GM19023 (cell line): ENCODE data around the gene TRABD2A.
"Not testable (repeated sequence)": the region's sequence is repeated elsewhere in the genome, so short reads cannot be mapped to it uniquely, and the experiment has no call there.

Experiments used
- ATAC-seq: cut with Tn5 transposase; IDR thresholded peaks from one replicate; pipeline ENCODE4 v1.9.1; 2021; ENCODE audit warnings: mild to moderate bottlenecking, moderate library complexity; ENCODE audit not compliant: unreplicated experiment

TRABD2A gene, protein sequence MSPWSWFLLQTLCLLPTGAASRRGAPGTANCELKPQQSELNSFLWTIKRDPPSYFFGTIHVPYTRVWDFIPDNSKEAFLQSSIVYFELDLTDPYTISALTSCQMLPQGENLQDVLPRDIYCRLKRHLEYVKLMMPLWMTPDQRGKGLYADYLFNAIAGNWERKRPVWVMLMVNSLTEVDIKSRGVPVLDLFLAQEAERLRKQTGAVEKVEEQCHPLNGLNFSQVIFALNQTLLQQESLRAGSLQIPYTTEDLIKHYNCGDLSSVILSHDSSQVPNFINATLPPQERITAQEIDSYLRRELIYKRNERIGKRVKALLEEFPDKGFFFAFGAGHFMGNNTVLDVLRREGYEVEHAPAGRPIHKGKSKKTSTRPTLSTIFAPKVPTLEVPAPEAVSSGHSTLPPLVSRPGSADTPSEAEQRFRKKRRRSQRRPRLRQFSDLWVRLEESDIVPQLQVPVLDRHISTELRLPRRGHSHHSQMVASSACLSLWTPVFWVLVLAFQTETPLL

GRCh38 chr2:84880645-84881521 lies at the start of gene TRABD2A:
TSS of gene TRABD2A (minus strand) at chr2:84881084. CDS start at chr2:84881039, 45 bp downstream.
- peak; percentile 21 for ATAC-seq

- no peak for ATAC-seq
Observed at GRCh38 chr2:84927275-84927627, 46.4 kb upstream of the TRABD2A start.

DNA sequence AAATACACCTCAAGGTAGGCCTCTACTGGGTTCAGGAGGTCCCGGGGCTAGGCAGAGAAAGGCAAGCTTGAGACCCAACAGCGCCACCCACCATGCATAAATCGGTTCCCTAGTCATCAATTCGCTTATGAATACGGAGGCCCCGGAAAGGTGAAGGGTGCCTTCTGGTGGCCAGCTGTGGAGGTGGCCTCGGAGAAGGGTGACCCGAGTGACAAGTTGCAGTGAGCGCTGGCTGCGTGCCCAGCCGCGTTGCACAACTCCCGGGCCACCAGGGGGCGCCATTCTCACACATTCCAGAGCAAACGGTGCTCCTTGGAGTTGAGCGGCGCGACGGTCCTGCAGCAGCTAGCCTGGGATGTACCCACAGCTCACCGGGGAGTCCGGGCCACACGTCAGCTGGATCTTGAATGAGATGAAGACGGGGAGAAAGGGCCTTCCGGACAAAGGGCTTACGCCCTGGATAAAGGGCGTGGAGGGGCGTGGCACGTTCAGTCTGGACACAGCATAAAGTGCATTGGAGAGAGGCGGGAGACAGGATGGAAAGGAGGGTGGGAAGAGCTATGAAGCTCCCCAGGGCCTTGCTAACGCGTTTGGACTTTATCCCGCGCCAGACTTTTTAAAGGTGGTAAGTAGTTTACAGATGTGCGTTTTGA lies 45.0 kb upstream of the TRABD2A start:
- peak; percentile 80 for ATAC-seq

- ATAC-seq = peak; percentile 1
Observed at GRCh38 chr2:84925336-84925723, 44.4 kb upstream of the TRABD2A start.

- ATAC-seq = peak; percentile 34
Observed at GRCh38 chr2:84924173-84925106, 43.6 kb upstream of the TRABD2A start.

DNA sequence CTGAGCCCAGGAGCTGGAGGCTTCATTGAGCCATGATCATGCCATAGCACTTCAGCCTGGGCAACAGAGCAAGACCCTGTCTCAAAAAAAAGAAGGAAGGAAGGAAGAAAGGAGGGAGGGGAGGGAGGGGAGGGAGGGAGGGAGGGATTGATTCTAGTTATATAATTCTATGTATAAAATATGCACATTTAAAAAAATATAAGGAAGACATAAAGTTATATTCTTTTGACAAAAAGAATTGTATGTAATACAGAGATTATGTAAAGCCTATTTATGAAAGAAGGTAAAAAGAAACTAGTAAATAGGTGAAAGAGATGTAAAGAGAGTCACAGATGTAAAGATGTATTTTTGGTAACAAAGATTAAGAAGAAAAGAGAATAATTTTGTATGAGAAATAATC lies 42.1 kb upstream of the TRABD2A start:
- no peak for ATAC-seq

- ATAC-seq = peak; percentile 41
Observed at GRCh38 chr2:84919885-84920580, 39.1 kb upstream of the TRABD2A start.

DNA sequence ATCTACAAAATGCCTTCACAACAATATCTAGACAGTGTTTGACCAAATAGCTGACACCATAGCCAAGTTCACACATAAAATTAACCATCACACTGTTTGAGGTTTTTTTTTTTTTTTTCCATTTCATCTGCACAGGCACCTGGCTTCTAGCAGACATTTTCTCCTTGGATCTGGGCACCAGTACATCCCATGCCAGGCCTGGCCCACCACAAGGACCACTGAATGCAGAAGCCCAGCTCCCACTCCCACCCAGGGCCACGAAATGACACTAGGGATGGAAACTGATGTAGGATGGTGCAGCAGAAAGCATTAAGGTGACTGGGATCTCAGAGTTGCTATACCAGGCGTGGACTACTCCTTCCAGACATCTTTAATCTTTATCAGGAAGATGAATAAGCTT lies 37.5 kb upstream of the TRABD2A start:
- no peak for ATAC-seq

DNA sequence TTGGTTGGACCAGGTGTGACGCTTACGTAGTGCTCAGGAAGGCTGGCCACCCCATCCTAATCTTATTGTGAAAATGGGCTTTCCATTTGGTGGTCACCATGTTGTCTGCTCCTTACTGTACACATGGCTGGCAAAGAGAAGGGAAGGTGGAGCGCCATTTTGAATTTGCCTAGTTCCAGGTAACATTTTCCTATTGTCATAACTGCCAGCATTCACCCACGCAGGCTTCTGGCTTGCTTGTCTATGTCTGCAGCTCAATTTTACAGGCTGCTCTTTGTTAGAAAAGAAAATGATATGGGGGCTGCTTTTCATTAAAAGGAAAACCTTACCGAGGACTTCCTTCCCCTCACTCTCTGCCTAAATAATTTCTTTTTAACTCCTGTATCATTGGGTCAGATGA lies 36.9 kb upstream of the TRABD2A start:
- not testable (repeated sequence) for ATAC-seq

DNA sequence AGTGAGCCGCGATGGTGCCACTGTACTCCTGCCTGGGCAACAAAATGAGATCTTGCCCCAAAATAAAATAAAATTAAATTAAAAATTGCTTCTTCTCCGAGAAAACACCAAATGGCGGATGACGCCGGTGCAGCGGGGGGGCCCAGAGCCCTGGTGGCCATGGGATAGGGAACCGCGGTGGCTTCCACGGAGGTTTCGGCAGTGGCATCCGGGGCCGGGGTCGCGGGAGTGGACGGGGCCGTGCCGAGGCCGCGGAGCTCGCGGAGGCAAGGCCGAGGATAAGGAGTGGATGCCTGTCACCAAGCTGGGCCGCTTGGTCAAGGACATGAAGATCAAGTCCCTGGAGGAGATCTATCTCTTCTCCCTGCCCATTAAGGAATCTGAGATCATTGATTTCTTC lies 34.8 kb upstream of the TRABD2A start:
- ATAC-seq = not testable (repeated sequence)

- no peak for ATAC-seq
Observed at GRCh38 chr2:84914334-84914733, 33.5 kb upstream of the TRABD2A start.

GRCh38 chr2:84912984-84913383 lies 32.1 kb upstream of the TRABD2A start:
- ATAC-seq = no peak

DNA sequence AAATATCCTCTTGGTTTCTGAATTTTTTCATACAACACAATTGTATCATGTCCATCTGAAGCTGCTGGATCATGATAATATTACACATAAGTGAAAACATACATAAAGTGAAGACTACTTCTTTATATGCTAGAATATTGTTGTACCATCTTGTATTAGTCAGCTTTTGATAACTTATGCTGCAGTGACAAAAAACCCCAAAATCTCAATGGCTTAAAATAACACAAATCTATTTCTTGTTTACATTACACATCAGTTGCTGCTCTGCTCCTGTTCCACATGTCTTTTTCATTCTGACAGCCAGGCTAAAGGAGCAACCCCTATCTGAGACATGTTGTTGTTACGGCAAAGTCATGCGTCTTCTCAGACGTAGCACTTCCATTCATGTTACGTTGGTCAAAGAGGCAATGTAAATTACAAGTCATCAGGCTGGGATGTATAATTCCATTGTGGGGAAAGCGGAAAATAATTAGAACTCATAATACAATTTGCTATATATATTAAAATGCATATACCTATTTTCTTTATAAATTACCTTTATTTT lies 30.3 kb upstream of the TRABD2A start:
- no peak for ATAC-seq

GRCh38 chr2:84908948-84909713 lies 28.2 kb upstream of the TRABD2A start:
- ATAC-seq = no peak

DNA sequence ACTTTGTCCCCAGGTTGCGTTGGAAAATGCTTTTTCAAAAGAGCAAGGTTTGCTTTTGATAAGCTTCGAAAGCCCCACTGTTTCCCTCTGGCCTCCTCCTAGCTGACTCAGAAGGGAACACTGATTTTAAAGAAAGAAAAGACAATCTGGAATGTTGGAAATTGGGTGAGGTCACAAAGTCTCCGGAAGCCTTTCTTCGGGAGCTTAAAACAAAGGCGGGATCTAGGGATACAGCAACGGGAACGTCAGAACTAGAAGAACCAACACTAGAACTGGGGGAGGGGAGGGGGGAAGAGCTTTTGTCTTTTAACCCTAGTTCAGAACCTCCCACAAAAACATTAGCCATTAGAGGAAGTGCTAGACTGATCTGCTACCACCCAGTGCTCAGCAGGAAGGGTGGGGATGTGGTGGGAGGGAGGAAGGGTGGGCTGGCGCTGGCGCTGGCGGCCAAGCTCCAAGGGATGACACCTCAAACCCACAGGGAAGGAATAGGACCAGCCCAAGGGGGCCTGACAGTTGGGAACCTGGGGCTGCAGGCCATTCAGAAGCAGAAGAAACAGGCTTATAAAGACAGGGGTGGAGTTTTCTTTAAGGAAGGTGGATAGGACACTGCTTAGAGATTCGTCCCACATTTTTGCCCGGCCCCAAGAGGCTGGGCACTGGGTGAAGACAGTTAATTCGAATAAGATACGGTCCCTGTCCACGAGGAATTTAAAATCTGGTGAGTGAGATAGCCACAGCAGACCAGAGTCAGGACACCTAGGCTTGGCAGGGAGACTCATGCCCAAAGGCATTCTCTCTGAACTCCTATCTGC lies 26.2 kb upstream of the TRABD2A start:
- peak; percentile 23 for ATAC-seq

GRCh38 chr2:84906108-84906899 lies 25.4 kb upstream of the TRABD2A start:
- ATAC-seq = peak; percentile 36
